Measurements from ENCODE around the gene OR4D2.

- TF ChIP-seq EP300 (IDR thresholded peaks at IDR 0.05) (no peak), POLR2AphosphoS5 (IDR thresholded peaks at IDR 0.05) (no peak)
- TF ChIP-seq, protein P1, sequence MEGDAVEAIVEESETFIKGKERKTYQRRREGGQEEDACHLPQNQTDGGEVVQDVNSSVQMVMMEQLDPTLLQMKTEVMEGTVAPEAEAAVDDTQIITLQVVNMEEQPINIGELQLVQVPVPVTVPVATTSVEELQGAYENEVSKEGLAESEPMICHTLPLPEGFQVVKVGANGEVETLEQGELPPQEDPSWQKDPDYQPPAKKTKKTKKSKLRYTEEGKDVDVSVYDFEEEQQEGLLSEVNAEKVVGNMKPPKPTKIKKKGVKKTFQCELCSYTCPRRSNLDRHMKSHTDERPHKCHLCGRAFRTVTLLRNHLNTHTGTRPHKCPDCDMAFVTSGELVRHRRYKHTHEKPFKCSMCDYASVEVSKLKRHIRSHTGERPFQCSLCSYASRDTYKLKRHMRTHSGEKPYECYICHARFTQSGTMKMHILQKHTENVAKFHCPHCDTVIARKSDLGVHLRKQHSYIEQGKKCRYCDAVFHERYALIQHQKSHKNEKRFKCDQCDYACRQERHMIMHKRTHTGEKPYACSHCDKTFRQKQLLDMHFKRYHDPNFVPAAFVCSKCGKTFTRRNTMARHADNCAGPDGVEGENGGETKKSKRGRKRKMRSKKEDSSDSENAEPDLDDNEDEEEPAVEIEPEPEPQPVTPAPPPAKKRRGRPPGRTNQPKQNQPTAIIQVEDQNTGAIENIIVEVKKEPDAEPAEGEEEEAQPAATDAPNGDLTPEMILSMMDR (IDR thresholded peaks at IDR 0.05) = no peak
Measured at GRCh38 chr17:58117382-58117781, 49.4 kb upstream of the OR4D2 start.
